Measurements from ENCODE around the gene CALML6. TPM values are rescaled to one million over a fixed set of nuclear protein-coding genes. Genes with fewer than 3 reads are reported as not detected.

Gene CALML6
- total RNA-seq, 1 experiment from 2014 or later = 1.7 TPM

- TF ChIP-seq, protein P1, sequence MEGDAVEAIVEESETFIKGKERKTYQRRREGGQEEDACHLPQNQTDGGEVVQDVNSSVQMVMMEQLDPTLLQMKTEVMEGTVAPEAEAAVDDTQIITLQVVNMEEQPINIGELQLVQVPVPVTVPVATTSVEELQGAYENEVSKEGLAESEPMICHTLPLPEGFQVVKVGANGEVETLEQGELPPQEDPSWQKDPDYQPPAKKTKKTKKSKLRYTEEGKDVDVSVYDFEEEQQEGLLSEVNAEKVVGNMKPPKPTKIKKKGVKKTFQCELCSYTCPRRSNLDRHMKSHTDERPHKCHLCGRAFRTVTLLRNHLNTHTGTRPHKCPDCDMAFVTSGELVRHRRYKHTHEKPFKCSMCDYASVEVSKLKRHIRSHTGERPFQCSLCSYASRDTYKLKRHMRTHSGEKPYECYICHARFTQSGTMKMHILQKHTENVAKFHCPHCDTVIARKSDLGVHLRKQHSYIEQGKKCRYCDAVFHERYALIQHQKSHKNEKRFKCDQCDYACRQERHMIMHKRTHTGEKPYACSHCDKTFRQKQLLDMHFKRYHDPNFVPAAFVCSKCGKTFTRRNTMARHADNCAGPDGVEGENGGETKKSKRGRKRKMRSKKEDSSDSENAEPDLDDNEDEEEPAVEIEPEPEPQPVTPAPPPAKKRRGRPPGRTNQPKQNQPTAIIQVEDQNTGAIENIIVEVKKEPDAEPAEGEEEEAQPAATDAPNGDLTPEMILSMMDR (conservative IDR thresholded peaks at IDR 0.05) = no peak
Observed at GRCh38 chr1:1928231-1929101, 13.4 kb downstream of the CALML6 start.

More at GRCh38 chr1:1928231-1929101, 13.4 kb downstream of the CALML6 start:
- Histone ChIP-seq H4K91ac (ENCODE audit: insufficient read length, low read depth, low read length) (no peak overlapping the region), H2BK120ac (ENCODE audit: low read depth, low read length, poor library complexity, severe bottlenecking) (no peak overlapping the region), H3K9me3 (ENCODE audit: control insufficient read depth, low read depth, low read length) (no peaks in the 10 kb centered on the region), H2BK15ac (ENCODE audit: low read depth, low read length) (no peak overlapping the region), H3K18ac (ENCODE audit: insufficient read length, low read depth, low read length) (no peak overlapping the region), H3K27me3 (ENCODE audit: insufficient read depth, low read length) (no peaks in the 10 kb centered on the region), H3K14ac (ENCODE audit: insufficient read depth, low read length) (no peak overlapping the region; the same call in 1 of the 2 replicates), H3K4me2 (ENCODE audit: insufficient read depth, insufficient read length, low read length) (no peak overlapping the region), H3K23me2 (ENCODE audit: insufficient read length, low read depth, low read length, poor library complexity, severe bottlenecking) (no peaks in the 10 kb centered on the region), H2AK5ac (ENCODE audit: insufficient read length, low read length) (no peak overlapping the region), H4K5ac (ENCODE audit: insufficient read length, low read depth, low read length) (no peak overlapping the region), H3K56ac (ENCODE audit: insufficient read length, low read depth, low read length) (no peak overlapping the region), H2BK5ac (ENCODE audit: insufficient read length, low read length) (no peak overlapping the region), H3K9ac (ENCODE audit: extremely low read depth, insufficient read length, low read length) (no peak overlapping the region), H2BK12ac (ENCODE audit: insufficient read length, low read depth, low read length) (no peak overlapping the region), H3K27ac (ENCODE audit: insufficient read length, low read depth, low read length) (no peak overlapping the region), H3K4me1 (ENCODE audit: insufficient read depth, low read length) (no peaks in the 10 kb centered on the region), H3K79me2 (ENCODE audit: insufficient read depth, low read length) (no peaks in the 10 kb centered on the region), H4K8ac (replicated peaks; ENCODE audit: insufficient read length, low read depth, low read length) (no peak overlapping the region), H3T11ph (ENCODE audit: low read length) (no peak overlapping the region), H2BK20ac (ENCODE audit: low read depth, low read length, poor library complexity, severe bottlenecking) (no peak overlapping the region), H3K23ac (ENCODE audit: insufficient read length, low read depth, low read length) (no peak overlapping the region), H4K20me1 (ENCODE audit: control insufficient read depth, insufficient read depth, insufficient read length) (no peaks in the 10 kb centered on the region), H3K4ac (ENCODE audit: low read depth, low read length) (no peak overlapping the region), H2AFZ (ENCODE audit: low read length) (no peak overlapping the region), H3K79me1 (ENCODE audit: insufficient read depth, low read depth, low read length, poor library complexity, severe bottlenecking) (no peaks in the 10 kb centered on the region)
- no peak overlapping the region for H3K27ac Mint-ChIP-seq
- WGBS (ENCODE audit: extremely low coverage, insufficient read length, low lambda C conversion rate) = no CpG with 5 or more reads among the region's 34 CpGs
- no peak for DNase-seq
- peaks cover 0 to 4% of the 10 kb centered on the region in 2 experiments; a peak in 2 of 4 replicates for H3K4me1 Mint-ChIP-seq
- H3K4me3 Mint-ChIP-seq = no peak overlapping the region
- peaks cover 6 to 7% of the 10 kb centered on the region in 2 experiments; a peak in 3 of 5 replicates for H3K9me3 Mint-ChIP-seq
- H3K27me3 Mint-ChIP-seq (ENCODE audit: low read depth) = peaks cover 4% of the 10 kb centered on the region
- H3K36me3 Mint-ChIP-seq (ENCODE audit: insufficient read depth in 1 of 3, low read depth in 3 of 3) = no peaks in the 10 kb centered on the region; a peak in 1 of 7 replicates

Measured in H9 (cell line).